Mucosa of descending colon (tissue), 3 donors: ENCODE results near the gene CTPS2. TPM values are rescaled to one million over a fixed set of nuclear protein-coding genes. Genes with fewer than 3 reads are reported as not detected.
"Not testable (repeated sequence)": the region's sequence is repeated elsewhere in the genome, so short reads cannot be mapped to it uniquely, and the experiment has no call there.

ENCODE experiments used
- ATAC-seq: fragments of 200-7000 bp; cut with Tn5 transposase; one replicate; pipeline ENCODE4 v1.9.1; 2020; ENCODE audit warnings: mild to moderate bottlenecking, moderate library complexity
- DNase-seq, 3 donors: peaks; one replicate each; pipeline ENCODE4 v3.0.0-alpha.2; 2020
- H3K36me3 ChIP-seq: fragments of 200-600 bp; one replicate; pipeline ENCODE4 v1.8.0; 2021; ENCODE audit warnings: low read depth, mild to moderate bottlenecking
- H3K4me1 ChIP-seq: fragments of 200-600 bp; one replicate; pipeline ENCODE4 v1.8.0; 2021; ENCODE audit warnings: low read depth, mild to moderate bottlenecking
- H3K4me3 ChIP-seq: fragments of 200-600 bp; one replicate; pipeline ENCODE4 v1.8.0; 2021; ENCODE audit warnings: mild to moderate bottlenecking
- H3K9me3 ChIP-seq: fragments of 200-600 bp; one replicate; pipeline ENCODE4 v1.8.0; 2021; ENCODE audit warnings: mild to moderate bottlenecking
- intact Hi-C, 2 donors: fragments of 100-400 bp; cut with DNase I in 1 of 2; cut with micrococcal nuclease in 1 of 2; formaldehyde crosslinking; loops; one replicate each; pipeline versions ENCODE4 v1.11.0 to v1.11.1; 2022; cut with DNase I, micrococcal nuclease
- total RNA-seq, 3 donors: library from RNA; stranded (reverse); fragmentation: NEBNext Ultra II Directional in 2 of 3; extraction: Animal tissue kit (Norgen Biotek cat#: 25700) in 2 of 3; gene quantifications; one replicate each; pipeline versions ENCODE4 v1.2.1 to v1.2.4, GENCODE V29; 2021 to 2023
- TF ChIP-seq, protein P1 (sequence below): fragments of 200-600 bp; IDR thresholded peaks from one replicate; pipeline ENCODE4 v1.8.0; 2022; ENCODE audit warnings: antibody characterized with exemption, mild to moderate bottlenecking
- donor health status: DM: no; HTN: no; CAD: no; lungs with moderate emphysema.
- donor health status: DM: no; HTN: no; CAD: no.
- donor health status: DM: no; HTN: yes; CAD: no.

Gene CTPS2
- total RNA-seq, 3 donors from 2014 or later, result 15.0 to 19.0 (median 16.0) TPM

DNA sequence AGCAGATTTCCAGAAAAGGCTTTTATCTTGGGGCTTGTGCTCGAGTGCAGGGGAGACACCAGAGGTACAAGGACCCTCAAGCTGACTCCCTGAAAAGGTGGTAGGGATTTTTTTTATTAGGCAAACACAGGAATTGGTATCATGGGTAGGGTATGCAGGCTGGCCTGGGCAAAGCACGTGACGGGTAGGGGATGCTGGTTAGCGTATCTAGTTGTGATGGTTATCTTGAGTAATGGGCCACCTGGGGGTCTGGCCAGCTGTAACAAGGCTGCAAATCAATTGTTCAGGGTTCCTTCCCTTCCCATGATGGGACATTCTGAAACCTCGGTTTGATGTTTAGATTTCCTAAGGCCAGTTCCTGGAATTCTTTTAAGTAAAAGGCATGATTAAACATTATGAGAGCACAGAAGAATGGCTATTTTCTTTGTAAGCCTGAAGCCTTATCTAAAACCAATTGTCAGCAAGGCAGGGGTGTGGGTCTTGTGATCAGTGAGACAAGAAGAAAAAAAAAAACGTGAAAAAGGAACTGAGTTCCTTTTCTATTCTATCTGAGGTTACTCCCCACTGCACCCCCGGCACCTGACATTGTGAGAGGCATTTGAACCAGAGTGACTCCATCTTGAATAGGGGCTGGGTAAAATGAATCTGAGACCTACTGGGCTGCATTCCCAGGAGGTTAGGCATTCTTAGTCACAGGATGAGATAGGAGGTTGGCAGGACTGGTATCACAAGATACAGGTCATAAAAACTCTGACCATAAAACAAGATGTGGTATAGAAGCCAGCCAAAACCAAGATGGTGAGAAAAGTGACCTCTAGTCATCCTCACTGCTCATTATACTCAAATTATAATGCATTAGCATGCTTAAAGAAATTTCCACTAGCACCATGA is 126.7 kb downstream of the CTPS2 start:
- no peaks in the 10 kb centered on the region for H3K9me3 ChIP-seq
- DNase-seq (no peak), ATAC-seq (no peak)
- H3K4me1 ChIP-seq, result no peaks in the 10 kb centered on the region
- no peak overlapping the region for H3K4me3 ChIP-seq
- intact Hi-C loops, result no loop called here
- TF ChIP-seq, protein P1, sequence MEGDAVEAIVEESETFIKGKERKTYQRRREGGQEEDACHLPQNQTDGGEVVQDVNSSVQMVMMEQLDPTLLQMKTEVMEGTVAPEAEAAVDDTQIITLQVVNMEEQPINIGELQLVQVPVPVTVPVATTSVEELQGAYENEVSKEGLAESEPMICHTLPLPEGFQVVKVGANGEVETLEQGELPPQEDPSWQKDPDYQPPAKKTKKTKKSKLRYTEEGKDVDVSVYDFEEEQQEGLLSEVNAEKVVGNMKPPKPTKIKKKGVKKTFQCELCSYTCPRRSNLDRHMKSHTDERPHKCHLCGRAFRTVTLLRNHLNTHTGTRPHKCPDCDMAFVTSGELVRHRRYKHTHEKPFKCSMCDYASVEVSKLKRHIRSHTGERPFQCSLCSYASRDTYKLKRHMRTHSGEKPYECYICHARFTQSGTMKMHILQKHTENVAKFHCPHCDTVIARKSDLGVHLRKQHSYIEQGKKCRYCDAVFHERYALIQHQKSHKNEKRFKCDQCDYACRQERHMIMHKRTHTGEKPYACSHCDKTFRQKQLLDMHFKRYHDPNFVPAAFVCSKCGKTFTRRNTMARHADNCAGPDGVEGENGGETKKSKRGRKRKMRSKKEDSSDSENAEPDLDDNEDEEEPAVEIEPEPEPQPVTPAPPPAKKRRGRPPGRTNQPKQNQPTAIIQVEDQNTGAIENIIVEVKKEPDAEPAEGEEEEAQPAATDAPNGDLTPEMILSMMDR, result no peak
- H3K36me3 ChIP-seq, result no peaks in the 10 kb centered on the region

DNA sequence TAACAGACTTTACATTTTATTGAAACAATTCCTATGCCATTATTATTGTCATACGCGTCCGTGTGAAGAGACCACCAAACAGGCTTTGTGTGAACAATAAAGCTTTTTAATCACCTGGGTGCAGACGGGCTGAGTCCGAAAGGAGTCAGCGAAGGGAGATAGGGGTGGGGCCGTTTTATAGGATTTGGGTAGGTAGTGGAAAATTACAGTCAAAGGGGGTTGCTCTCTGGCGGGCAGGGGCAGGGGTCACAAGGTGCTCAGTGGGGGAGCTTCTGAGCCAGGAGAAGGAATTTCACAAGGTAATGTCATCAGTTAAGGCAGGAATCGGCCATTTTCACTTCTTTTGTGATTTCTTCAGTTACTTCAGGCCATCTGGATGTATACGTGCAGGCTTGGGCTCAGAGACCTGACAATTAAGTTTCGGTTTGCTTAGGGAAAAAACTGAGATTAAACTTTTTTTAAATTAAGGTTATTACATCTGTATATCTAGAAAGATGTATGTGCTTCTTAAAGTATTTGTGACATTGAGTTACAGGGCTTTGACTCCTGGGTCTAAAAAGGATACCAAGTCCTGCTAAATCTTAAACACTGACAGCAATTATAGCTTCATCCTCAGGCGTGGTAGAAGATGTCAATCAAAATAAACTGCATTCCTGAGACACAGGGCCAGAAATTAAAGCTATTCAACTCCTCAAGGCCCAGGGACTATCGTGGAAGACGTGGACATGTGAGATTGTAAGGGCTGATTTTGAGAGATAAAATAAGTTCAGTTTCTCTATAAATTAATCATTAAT is 132.3 kb downstream of the CTPS2 start:
- H3K9me3 ChIP-seq, H3K4me1 ChIP-seq, H3K36me3 ChIP-seq, H3K4me3 ChIP-seq, intact Hi-C loops: not testable (repeated sequence)
- ATAC-seq (peak; percentile 16), DNase-seq (peak in 2 of 3 donors; percentile 13 to 20)

GRCh38 chrX:16579517-16579916 is 133.0 kb downstream of the CTPS2 start:
- no peaks in the 10 kb centered on the region for H3K9me3 ChIP-seq
- ATAC-seq (peak; percentile 56), DNase-seq (no peak)
- intact Hi-C loops, result no loop called here
- H3K36me3 ChIP-seq, result no peaks in the 10 kb centered on the region
- TF ChIP-seq, protein P1, result no peak
- no peaks in the 10 kb centered on the region for H3K4me1 ChIP-seq
- no peak overlapping the region for H3K4me3 ChIP-seq

GRCh38 chrX:16578218-16578617 is 134.3 kb downstream of the CTPS2 start:
- intact Hi-C loops, result no loop called here
- TF ChIP-seq, protein P1, result no peak
- Histone ChIP-seq H3K4me3 (no peak overlapping the region), H3K36me3 (no peaks in the 10 kb centered on the region), H3K9me3 (no peaks in the 10 kb centered on the region), H3K4me1 (no peaks in the 10 kb centered on the region)
- DNase-seq (no peak), ATAC-seq (no peak)

DNA sequence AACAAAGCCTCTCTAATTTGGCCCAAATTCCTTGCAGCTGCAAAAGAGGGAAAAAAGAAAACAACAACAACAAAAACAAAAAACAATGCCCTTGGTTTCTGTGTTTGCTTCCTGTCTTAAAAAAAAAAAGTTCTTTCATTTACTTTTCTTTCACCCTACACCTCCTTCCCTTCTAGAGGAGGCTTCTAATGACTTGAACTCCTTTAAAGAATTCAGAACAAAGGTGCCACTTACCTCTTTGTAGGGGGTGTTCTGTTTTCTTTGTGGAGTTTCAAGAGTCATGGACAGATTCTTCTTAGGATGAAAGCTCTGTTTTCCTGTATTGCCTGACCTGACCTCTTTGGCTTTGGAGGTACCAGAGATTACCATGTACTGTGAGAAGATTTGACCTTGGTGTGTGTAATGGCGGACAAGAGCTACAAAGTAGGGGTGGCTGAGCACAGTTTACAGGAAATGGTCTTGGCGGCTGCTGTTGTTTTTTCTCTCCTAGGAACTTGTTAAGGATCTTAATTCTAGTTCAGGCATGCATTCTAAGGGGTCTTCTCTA is 134.9 kb downstream of the CTPS2 start:
- ATAC-seq, result no peak
- H3K4me1 ChIP-seq, result no peaks in the 10 kb centered on the region
- H3K9me3 ChIP-seq, result no peaks in the 10 kb centered on the region
- TF ChIP-seq, protein P1, result no peak
- no peak for DNase-seq
- H3K36me3 ChIP-seq, result no peaks in the 10 kb centered on the region
- no peak overlapping the region for H3K4me3 ChIP-seq
- intact Hi-C loops, result no loop called here

GRCh38 chrX:16575388-16575787 is 137.1 kb downstream of the CTPS2 start:
- H3K36me3 ChIP-seq, H3K9me3 ChIP-seq, intact Hi-C loops, DNase-seq, H3K4me3 ChIP-seq, H3K4me1 ChIP-seq, ATAC-seq: not testable (repeated sequence)
